CD4-positive, alpha-beta T cell (primary cell): ENCODE measurements around the gene MYCN. TPM values are rescaled to one million over a fixed set of nuclear protein-coding genes. Genes with fewer than 3 reads are reported as not detected.

Source experiments
- ATAC-seq: fragments of 200-7000 bp; cut with Tn5 transposase; one replicate; pipeline ENCODE4 v1.10.0; 2022; ENCODE audit warnings: mild to moderate bottlenecking; ENCODE audit not compliant: poor library complexity
- CTCF ChIA-PET: fragments of 350-600 bp; sonication (Branson Sonifier 250); formaldehyde crosslinking; loops from one replicate; lab custom pipeline; 2021; ENCODE audit warnings: antibody characterized with exemption, inconsistent platforms; lab: Charles Lee
- POLR2A ChIA-PET: fragments of 350-600 bp; sonication (Branson Sonifier 250); formaldehyde crosslinking; loops from one replicate; lab custom pipeline; 2021; ENCODE audit warnings: antibody characterized with exemption, inconsistent platforms; lab: Charles Lee
- DNase-seq, 14 experiments: peaks; one replicate each; pipeline ENCODE4 v3.0.0-alpha.2; 2013 to 2020; ENCODE audit warnings: mixed read lengths in 2 of 14
- H3K27ac ChIP-seq, 2 donors: one replicate each; pipeline versions ENCODE4 v1.5.1 to v1.7.0; 2013; ENCODE audit warnings: low read length in 2 of 2, low read depth in 1 of 2, mild to moderate bottlenecking in 1 of 2
- H3K27me3 ChIP-seq, 2 experiments: 1 replicate in 1 of 2; 2 replicates in 1 of 2; pipeline versions ENCODE4 v1.6.1 to v1.7.0; 2013; ENCODE audit warnings: low read length in 2 of 2, control low read depth in 1 of 2, mild to moderate bottlenecking in 1 of 2, moderate library complexity in 1 of 2; ENCODE audit not compliant: insufficient read depth in 2 of 2, control insufficient read depth in 1 of 2
- H3K36me3 ChIP-seq: one replicate; pipeline ENCODE4 v1.6.1; 2013; ENCODE audit warnings: low read length, control low read depth; ENCODE audit not compliant: insufficient read depth
- H3K4me1 ChIP-seq: one replicate; pipeline ENCODE4 v1.6.1; 2013; ENCODE audit warnings: low read length, control low read depth; ENCODE audit not compliant: insufficient read depth
- H3K4me3 ChIP-seq: one replicate; pipeline ENCODE4 v1.5.1; 2013; ENCODE audit warnings: mild to moderate bottlenecking, low read length, moderate library complexity
- H3K9me3 ChIP-seq, 2 experiments: 1 replicate in 1 of 2; 2 replicates in 1 of 2; pipeline versions ENCODE4 v1.6.1 to v1.7.0; 2013; ENCODE audit warnings: low read length in 2 of 2, mild to moderate bottlenecking in 2 of 2, control low read depth in 1 of 2, moderate library complexity in 1 of 2; ENCODE audit not compliant: control insufficient read depth in 1 of 2, insufficient read depth in 1 of 2
- H3K27ac Mint-ChIP-seq: one replicate; pipeline ENCODE4 v1.8.0; 2020; ENCODE audit warnings: mixed read lengths
- H3K27me3 Mint-ChIP-seq: one replicate; pipeline ENCODE4 v1.8.0; 2021; ENCODE audit warnings: mixed read lengths
- H3K36me3 Mint-ChIP-seq: one replicate; pipeline ENCODE4 v1.8.0; 2021; ENCODE audit warnings: low read depth, mixed read lengths
- H3K4me1 Mint-ChIP-seq: one replicate; pipeline ENCODE4 v1.8.0; 2021; ENCODE audit warnings: low read depth, mixed read lengths
- H3K4me3 Mint-ChIP-seq: one replicate; pipeline ENCODE4 v1.8.0; 2020; ENCODE audit warnings: mild to moderate bottlenecking, mixed read lengths
- H3K9me3 Mint-ChIP-seq: one replicate; pipeline ENCODE4 v1.8.0; 2020; ENCODE audit warnings: mixed read lengths
- intact Hi-C, 2 experiments: fragments of 100-400 bp; cut with DNase I in 1 of 2; cut with micrococcal nuclease in 1 of 2; formaldehyde crosslinking; loops; one replicate each; pipeline versions ENCODE4 v1.15.1 to v1.9.0; 2023 to 2025; cut with DNase I, micrococcal nuclease
- total RNA-seq, 174 experiments: library from RNA in 2 of 174; stranded (reverse) in 2 of 174; gene quantifications; one replicate each; pipeline ENCODE4 v1.2.3 and lab custom pipeline; 2021 to 2026
- TF ChIP-seq, protein P1 (sequence below): fragments of 200-600 bp; IDR thresholded peaks from one replicate; pipeline ENCODE4 v1.8.0; 2022; ENCODE audit warnings: antibody characterized with exemption, mild to moderate bottlenecking

The MYCN gene
- total RNA-seq, 2 experiments from 2014 or later, result 0.19 TPM; not detected in 1

DNA sequence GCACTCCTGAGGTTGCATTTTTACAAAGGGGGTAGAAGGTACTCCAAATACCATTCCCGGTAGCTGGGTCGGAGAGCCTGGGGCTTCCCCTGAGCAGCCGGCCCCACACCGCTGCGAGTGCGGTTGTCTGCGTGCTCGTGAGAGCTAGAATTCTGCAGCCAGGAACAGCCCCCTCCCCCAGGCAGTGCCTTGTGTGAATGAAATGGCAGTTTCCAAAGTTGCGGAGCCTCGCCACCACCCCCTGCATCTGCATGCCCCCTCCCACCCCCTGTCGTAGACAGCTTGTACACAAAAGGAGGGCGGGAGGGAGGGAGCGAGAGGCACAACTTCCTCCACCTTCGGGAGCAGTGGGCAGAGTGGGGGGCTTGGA lies 1.1 kb downstream of the MYCN start:
- H3K27ac Mint-ChIP-seq, result no peak overlapping the region
- peak overlapping the region; percentile 87 for H3K4me3 Mint-ChIP-seq
- DNase-seq, result peak in 2 of 14 experiments; percentile 5 to 15
- peaks cover 39 to 52% of the 10 kb centered on the region in 2 experiments for H3K27me3 ChIP-seq
- peaks cover 41% of the 10 kb centered on the region for H3K4me1 ChIP-seq
- POLR2A ChIA-PET, result interaction anchor here (2.2 kb wide), 1 partner anchor 24 kb away, joined by 18 read pairs; no protein-coding TSS in a partner anchor
- H3K9me3 ChIP-seq, result peaks cover 0 to 15% of the 10 kb centered on the region in 2 experiments
- H3K4me3 ChIP-seq, result peak overlapping the region; percentile 55
- no peaks in the 10 kb centered on the region for H3K9me3 Mint-ChIP-seq
- no peaks in the 10 kb centered on the region for H3K36me3 ChIP-seq
- TF ChIP-seq, protein P1, sequence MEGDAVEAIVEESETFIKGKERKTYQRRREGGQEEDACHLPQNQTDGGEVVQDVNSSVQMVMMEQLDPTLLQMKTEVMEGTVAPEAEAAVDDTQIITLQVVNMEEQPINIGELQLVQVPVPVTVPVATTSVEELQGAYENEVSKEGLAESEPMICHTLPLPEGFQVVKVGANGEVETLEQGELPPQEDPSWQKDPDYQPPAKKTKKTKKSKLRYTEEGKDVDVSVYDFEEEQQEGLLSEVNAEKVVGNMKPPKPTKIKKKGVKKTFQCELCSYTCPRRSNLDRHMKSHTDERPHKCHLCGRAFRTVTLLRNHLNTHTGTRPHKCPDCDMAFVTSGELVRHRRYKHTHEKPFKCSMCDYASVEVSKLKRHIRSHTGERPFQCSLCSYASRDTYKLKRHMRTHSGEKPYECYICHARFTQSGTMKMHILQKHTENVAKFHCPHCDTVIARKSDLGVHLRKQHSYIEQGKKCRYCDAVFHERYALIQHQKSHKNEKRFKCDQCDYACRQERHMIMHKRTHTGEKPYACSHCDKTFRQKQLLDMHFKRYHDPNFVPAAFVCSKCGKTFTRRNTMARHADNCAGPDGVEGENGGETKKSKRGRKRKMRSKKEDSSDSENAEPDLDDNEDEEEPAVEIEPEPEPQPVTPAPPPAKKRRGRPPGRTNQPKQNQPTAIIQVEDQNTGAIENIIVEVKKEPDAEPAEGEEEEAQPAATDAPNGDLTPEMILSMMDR, result no peak
- intact Hi-C loops, result loop anchor here (5.0 to 10.0 kb wide), 3 partner anchors 146 to 816 kb away; no protein-coding TSS in a partner anchor
- H3K36me3 Mint-ChIP-seq, result no peaks in the 10 kb centered on the region
- H3K27me3 Mint-ChIP-seq, result peaks cover 54% of the 10 kb centered on the region
- H3K27ac ChIP-seq, result no peak overlapping the region
- ATAC-seq, result peak; percentile 10
- CTCF ChIA-PET, result no interaction called here
- peaks cover 36% of the 10 kb centered on the region for H3K4me1 Mint-ChIP-seq

DNA sequence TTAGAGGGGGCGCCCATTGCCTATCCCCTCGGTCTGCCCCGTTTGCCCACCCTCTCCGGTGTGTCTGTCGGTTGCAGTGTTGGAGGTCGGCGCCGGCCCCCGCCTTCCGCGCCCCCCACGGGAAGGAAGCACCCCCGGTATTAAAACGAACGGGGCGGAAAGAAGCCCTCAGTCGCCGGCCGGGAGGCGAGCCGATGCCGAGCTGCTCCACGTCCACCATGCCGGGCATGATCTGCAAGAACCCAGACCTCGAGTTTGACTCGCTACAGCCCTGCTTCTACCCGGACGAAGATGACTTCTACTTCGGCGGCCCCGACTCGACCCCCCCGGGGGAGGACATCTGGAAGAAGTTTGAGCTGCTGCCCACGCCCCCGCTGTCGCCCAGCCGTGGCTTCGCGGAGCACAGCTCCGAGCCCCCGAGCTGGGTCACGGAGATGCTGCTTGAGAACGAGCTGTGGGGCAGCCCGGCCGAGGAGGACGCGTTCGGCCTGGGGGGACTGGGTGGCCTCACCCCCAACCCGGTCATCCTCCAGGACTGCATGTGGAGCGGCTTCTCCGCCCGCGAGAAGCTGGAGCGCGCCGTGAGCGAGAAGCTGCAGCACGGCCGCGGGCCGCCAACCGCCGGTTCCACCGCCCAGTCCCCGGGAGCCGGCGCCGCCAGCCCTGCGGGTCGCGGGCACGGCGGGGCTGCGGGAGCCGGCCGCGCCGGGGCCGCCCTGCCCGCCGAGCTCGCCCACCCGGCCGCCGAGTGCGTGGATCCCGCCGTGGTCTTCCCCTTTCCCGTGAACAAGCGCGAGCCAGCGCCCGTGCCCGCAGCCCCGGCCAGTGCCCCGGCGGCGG lies 1.7 kb downstream of the MYCN start:
- peaks cover 47% of the 10 kb centered on the region for H3K27me3 Mint-ChIP-seq

DNA sequence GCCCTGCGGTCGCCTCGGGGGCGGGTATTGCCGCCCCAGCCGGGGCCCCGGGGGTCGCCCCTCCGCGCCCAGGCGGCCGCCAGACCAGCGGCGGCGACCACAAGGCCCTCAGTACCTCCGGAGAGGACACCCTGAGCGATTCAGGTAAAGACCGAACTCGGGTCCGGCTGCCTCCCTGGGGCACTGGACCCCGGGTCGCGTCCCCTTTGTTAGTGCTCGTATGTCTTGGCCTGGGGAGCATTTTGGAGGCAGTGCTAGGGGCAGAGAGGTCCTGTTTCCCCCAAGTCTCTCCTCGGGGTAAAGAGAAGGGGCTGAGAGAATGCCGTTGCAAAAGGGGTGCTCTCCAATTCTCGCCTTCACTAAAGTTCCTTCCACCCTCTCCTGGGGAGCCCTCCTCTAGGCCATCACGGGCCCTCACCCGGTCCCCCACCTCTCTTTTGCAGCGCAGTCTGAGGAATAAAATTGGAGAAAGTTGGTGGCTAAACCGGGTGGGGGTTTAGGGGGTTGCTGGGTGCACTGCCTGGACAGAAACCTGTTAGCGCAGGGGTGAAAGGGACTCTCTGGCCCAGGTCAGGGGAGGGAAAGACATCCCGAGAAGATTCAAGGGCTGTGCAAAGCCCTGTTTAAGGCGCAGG lies 2.5 kb downstream of the MYCN start:
- H3K27ac Mint-ChIP-seq, result no peak overlapping the region
- no peak for DNase-seq

More for the DNA sequence above, 1.7 kb downstream of the MYCN start:
- TF ChIP-seq, protein P1, result no peak
- Mint-ChIP-seq H3K4me3 (peak overlapping the region; percentile 58), H3K9me3 (no peaks in the 10 kb centered on the region), H3K4me1 (peaks cover 36% of the 10 kb centered on the region), H3K36me3 (no peaks in the 10 kb centered on the region), H3K27ac (no peak overlapping the region)
- Histone ChIP-seq H3K27ac (no peak overlapping the region), H3K4me1 (peaks cover 41% of the 10 kb centered on the region), H3K27me3 (peaks cover 39 to 55% of the 10 kb centered on the region in 2 experiments), H3K9me3 (peaks cover 0 to 15% of the 10 kb centered on the region in 2 experiments), H3K36me3 (no peaks in the 10 kb centered on the region), H3K4me3 (peak overlapping the region; percentile 55)
- ChIA-PET CTCF (no interaction called here), POLR2A (interaction anchor here (1.2 to 2.2 kb wide), 2 partner anchors 24 to 75 kb away, joined by 4 to 18 read pairs; no protein-coding TSS in a partner anchor)
- intact Hi-C loops, result loop anchor here (5.0 to 10.0 kb wide), 3 partner anchors 145 to 815 kb away; no protein-coding TSS in a partner anchor
- DNase-seq (peak in 2 of 14 experiments; percentile 3 to 11), ATAC-seq (peak; percentile 15)

More for the DNA sequence above, 2.5 kb downstream of the MYCN start:
- H3K9me3 ChIP-seq, result peaks cover 0 to 15% of the 10 kb centered on the region in 2 experiments
- H3K36me3 ChIP-seq, result no peaks in the 10 kb centered on the region
- ATAC-seq, result no peak
- H3K4me3 ChIP-seq, result peak overlapping the region; percentile 26
- TF ChIP-seq, protein P1, result no peak
- peaks cover 40 to 53% of the 10 kb centered on the region in 2 experiments for H3K27me3 ChIP-seq
- H3K4me1 ChIP-seq, result peaks cover 41% of the 10 kb centered on the region
- H3K27me3 Mint-ChIP-seq, result peaks cover 40% of the 10 kb centered on the region
- H3K4me1 Mint-ChIP-seq, result peaks cover 36% of the 10 kb centered on the region
- CTCF ChIA-PET, result no interaction called here
- intact Hi-C loops, result loop anchor here (5.0 to 10.0 kb wide), 3 partner anchors 144 to 814 kb away; no protein-coding TSS in a partner anchor
- no peaks in the 10 kb centered on the region for H3K9me3 Mint-ChIP-seq
- peak overlapping the region; percentile 84 for H3K4me3 Mint-ChIP-seq
- no peak overlapping the region for H3K27ac ChIP-seq
- no peaks in the 10 kb centered on the region for H3K36me3 Mint-ChIP-seq
- POLR2A ChIA-PET, result interaction anchor here (1.2 to 2.2 kb wide), 2 partner anchors 23 to 74 kb away, joined by 4 to 18 read pairs; no protein-coding TSS in a partner anchor
